Upper lobe of left lung (tissue), 6 donors: ENCODE measurements around the gene DZIP1L. TPM values are rescaled to one million over a fixed set of nuclear protein-coding genes. Genes with fewer than 3 reads are reported as not detected.

Experiments
- ATAC-seq, 2 donors: fragments of 200-7000 bp; cut with Tn5 transposase; one replicate each; pipeline ENCODE4 v1.9.1; 2022; ENCODE audit warnings: mild to moderate bottlenecking in 2 of 2, moderate library complexity in 2 of 2; ENCODE audit not compliant: low FRiP score in 2 of 2
- DNase-seq, 2 donors: peaks; one replicate each; pipeline ENCODE4 v3.0.0-alpha.2; 2019 to 2020
- H3K27ac ChIP-seq, 4 donors: fragments of 200-600 bp; sonication (generic); one replicate each; pipeline ENCODE4 v1.5.1; 2016 to 2019
- H3K27me3 ChIP-seq, 4 donors: fragments of 200-600 bp; sonication (generic); one replicate each; pipeline ENCODE4 v1.5.1; 2017 to 2019
- H3K36me3 ChIP-seq, 4 donors: fragments of 200-600 bp; sonication (generic); one replicate each; pipeline ENCODE4 v1.5.1; 2016 to 2019
- H3K4me1 ChIP-seq, 4 donors: fragments of 200-600 bp; sonication (generic); one replicate each; pipeline ENCODE4 v1.5.1; 2018 to 2019
- H3K4me3 ChIP-seq, 4 donors: fragments of 200-600 bp; sonication (generic); one replicate each; pipeline ENCODE4 v1.5.1; 2017 to 2019; ENCODE audit warnings: mild to moderate bottlenecking in 2 of 4, moderate library complexity in 1 of 4
- H3K9me3 ChIP-seq, 4 donors: fragments of 200-600 bp; sonication (generic); one replicate each; pipeline ENCODE4 v1.5.1; 2018 to 2019
- CTCF ChIP-seq, 6 experiments: fragments of 450-650 bp in 4 of 6; fragments of 200-600 bp in 2 of 6; sonication (generic) in 2 of 6; IDR thresholded peaks; one replicate each; pipeline ENCODE4 v1.5.1; 2016 to 2019; ENCODE audit warnings: antibody characterized with exemption in 6 of 6
- EP300 ChIP-seq, 4 donors: sonication (generic); formaldehyde crosslinking; IDR thresholded peaks; one replicate each; pipeline ENCODE4 v1.5.1; 2017; ENCODE audit warnings: antibody characterized with exemption in 4 of 4, control low read depth in 2 of 4
- POLR2A ChIP-seq, 4 donors: fragments of 450-650 bp; IDR thresholded peaks; one replicate each; pipeline ENCODE4 v1.5.1; 2016 to 2017; ENCODE audit warnings: antibody characterized with exemption in 4 of 4, mild to moderate bottlenecking in 2 of 4
- POLR2AphosphoS5 ChIP-seq, 2 donors: sonication (generic); formaldehyde crosslinking; IDR thresholded peaks; one replicate each; pipeline ENCODE4 v1.5.1; 2017; ENCODE audit warnings: antibody characterized with exemption in 2 of 2
- WGBS, 2 donors: methylation state at CpG; one replicate each; pipeline ENCODE4 v1.1.5; 2017 to 2018; 5-methylcytosine and 5-hydroxymethylcytosine counted together
- total RNA-seq, 6 donors: library from RNA; depleted of rRNA in 4 of 6; stranded (reverse); fragments of >200 nt in 4 of 6; gene quantifications; one replicate each; pipeline versions ENCODE4 v1.1.0 to v1.2.1, GENCODE V29; 2016 to 2021
- donor health status: DM: no; HTN: no; CAD: no; lungs with moderate emphysema.
- donor health status: DM: no; HTN: yes; CAD: no; lungs with severe emphysema.

DZIP1L gene
- total RNA-seq, 6 donors from 2014 or later, result 15.9 to 97.4 (median 24.5) TPM

GRCh38 chr3:138127636-138128365 is 12.4 kb upstream of the DZIP1L start:
- Histone ChIP-seq H3K27ac (no peak overlapping the region), H3K27me3 (no peaks in the 10 kb centered on the region), H3K4me1 (peaks cover 0 to 6% (median 0%) of the 10 kb centered on the region in 4 donors), H3K4me3 (no peak overlapping the region), H3K9me3 (no peaks in the 10 kb centered on the region), H3K36me3 (no peaks in the 10 kb centered on the region)
- ATAC-seq (no peak), DNase-seq (no peak)
- 82 to 93% methylated on average over 1 of the region's 1 CpG for WGBS, 2 donors
- TF ChIP-seq EP300 (IDR thresholded peaks at IDR 0.05) (no peak), POLR2AphosphoS5 (IDR thresholded peaks at IDR 0.05) (no peak), POLR2A (IDR thresholded peaks at IDR 0.05) (no peak), CTCF (IDR thresholded peaks at IDR 0.05) (no peak)

- Histone ChIP-seq H3K4me1 (peaks cover 0 to 6% (median 0%) of the 10 kb centered on the region in 4 donors), H3K9me3 (no peaks in the 10 kb centered on the region), H3K4me3 (no peak overlapping the region), H3K36me3 (no peaks in the 10 kb centered on the region), H3K27me3 (no peaks in the 10 kb centered on the region), H3K27ac (peak overlapping the region; percentile 27 to 77 (median 50))
- TF ChIP-seq CTCF (IDR thresholded peaks at IDR 0.05) (no peak), EP300 (IDR thresholded peaks at IDR 0.05) (no peak), POLR2AphosphoS5 (IDR thresholded peaks at IDR 0.05) (no peak), POLR2A (IDR thresholded peaks at IDR 0.05) (no peak)
- ATAC-seq (peak; percentile 66 to 90), DNase-seq (peak in 1 of 2 donors; percentile 33)
- WGBS, 2 donors, result 50 to 52% methylated on average over 5 of the region's 5 CpGs
Observed at GRCh38 chr3:138125548-138126221, 10.3 kb upstream of the DZIP1L start.

GRCh38 chr3:138124706-138125355 is 9.4 kb upstream of the DZIP1L start:
- Histone ChIP-seq H3K4me1 (peaks cover 0 to 6% (median 0%) of the 10 kb centered on the region in 4 donors), H3K27me3 (no peaks in the 10 kb centered on the region), H3K9me3 (no peaks in the 10 kb centered on the region), H3K36me3 (no peaks in the 10 kb centered on the region), H3K27ac (peak overlapping the region in 3 of 4 donors; percentile 41 to 60 (median 44)), H3K4me3 (no peak overlapping the region)
- peak in 1 of 2 donors; percentile 74 for ATAC-seq
- DNase-seq, result peak in 1 of 2 donors; percentile 7
- TF ChIP-seq POLR2A (IDR thresholded peaks at IDR 0.05) (no peak), CTCF (IDR thresholded peaks at IDR 0.05) (no peak), EP300 (IDR thresholded peaks at IDR 0.05) (no peak), POLR2AphosphoS5 (IDR thresholded peaks at IDR 0.05) (no peak)
- 76 to 84% methylated on average over 5 to 10 of the region's 10 CpGs for WGBS, 2 donors

- DNase-seq (peak in 1 of 2 donors; percentile 35), ATAC-seq (peak in 1 of 2 donors; percentile 47)
- H3K27me3 ChIP-seq, result no peaks in the 10 kb centered on the region
- no peaks in the 10 kb centered on the region for H3K9me3 ChIP-seq
- peak overlapping the region in 2 of 4 donors; percentile 44 to 60 for H3K27ac ChIP-seq
- TF ChIP-seq EP300 (IDR thresholded peaks at IDR 0.05), result no peak
- no peak for TF ChIP-seq CTCF (IDR thresholded peaks at IDR 0.05)
- TF ChIP-seq POLR2AphosphoS5 (IDR thresholded peaks at IDR 0.05), result no peak
- no peak for TF ChIP-seq POLR2A (IDR thresholded peaks at IDR 0.05)
- H3K4me1 ChIP-seq, result peaks cover 0 to 6% (median under 1%) of the 10 kb centered on the region in 4 donors
- 68 to 85% methylated on average over 6 of the region's 6 CpGs for WGBS, 2 donors
- no peaks in the 10 kb centered on the region for H3K36me3 ChIP-seq
- no peak overlapping the region for H3K4me3 ChIP-seq
Observed at GRCh38 chr3:138124188-138124587, 8.8 kb upstream of the DZIP1L start.
